Measurements from ENCODE around the gene TMEM229B. TPM values are rescaled to one million over a fixed set of nuclear protein-coding genes. Genes with fewer than 3 reads are reported as not detected.

The TMEM229B gene
- total RNA-seq (10 to 100 TPM; 13.9 to 26.9 TPM), polyA plus RNA-seq (ENCODE audit: insufficient read length in 2 of 2) (10 to 100 TPM; 54.6 to 56.0 TPM)
- long read RNA-seq, donor 1, full-length matches to known transcripts, result 13 of 13 reads
- long read RNA-seq, donor 1, partial matches to known transcripts, result 0 of 13 reads
- long read RNA-seq, donor 1, other reads (novel, unspliced or antisense), result 0 of 13 reads
- long read RNA-seq, donor 2, full-length matches to known transcripts, result 6 of 6 reads
- long read RNA-seq, donor 2, partial matches to known transcripts, result 0 of 6 reads
- long read RNA-seq, donor 2, other reads (novel, unspliced or antisense), result 0 of 6 reads
- long read RNA-seq, donor 3, full-length matches to known transcripts, result 10 of 10 reads
- long read RNA-seq, donor 3, partial matches to known transcripts, result 0 of 10 reads
- long read RNA-seq, donor 3, other reads (novel, unspliced or antisense), result 0 of 10 reads
- long read RNA-seq, donor 4, result 0 reads

- no peaks in the 10 kb centered on the region for H3K9me3 ChIP-seq (ENCODE audit: control insufficient read depth, insufficient read depth, low read length)
- peaks cover 23% of the 10 kb centered on the region for H3K36me3 ChIP-seq (ENCODE audit: control insufficient read depth, insufficient read depth, low read length)
- 75% methylated on average over 10 of the region's 13 CpGs for WGBS (ENCODE audit: insufficient coverage)
- peaks cover 23% of the 10 kb centered on the region for H3K4me1 ChIP-seq (ENCODE audit: control insufficient read depth, insufficient read depth, low read length)
- no peak within 1 kb of the TSS for H3K4me3 ChIP-seq (ENCODE audit: low read depth, low read length)
- no peak for DNase-seq (ENCODE audit: low read depth in 4 of 6, low spot score in 6 of 6)
- H3K27me3 ChIP-seq (ENCODE audit: control insufficient read depth, insufficient read depth, low read length), result no peaks in the 10 kb centered on the region
- H3K27ac ChIP-seq (ENCODE audit: low read depth, low read length), result no peak within 1 kb of the TSS
These were observed at the start of gene TMEM229B for GRCh38 chr14:67487937-67488893. Gene TMEM229B, minus strand, starts transcription at chr14:67488721. Its CDS starts 14,798 bp downstream, at chr14:67473923.

GRCh38 chr14:67537736-67538135 is 49.2 kb upstream of the TMEM229B start:
- no peak for DNase-seq (ENCODE audit: low read depth in 4 of 6, low spot score in 6 of 6)
- Histone ChIP-seq H3K27ac (ENCODE audit: low read depth, low read length) (no peak overlapping the region), H3K27me3 (ENCODE audit: control insufficient read depth, insufficient read depth, low read length) (no peaks in the 10 kb centered on the region), H3K4me1 (ENCODE audit: control insufficient read depth, insufficient read depth, low read length) (peaks cover 11% of the 10 kb centered on the region), H3K4me3 (ENCODE audit: low read depth, low read length) (no peak overlapping the region), H3K9me3 (ENCODE audit: control insufficient read depth, insufficient read depth, low read length) (no peaks in the 10 kb centered on the region), H3K36me3 (ENCODE audit: control insufficient read depth, insufficient read depth, low read length) (peaks cover 11% of the 10 kb centered on the region)
- WGBS (ENCODE audit: insufficient coverage), result 70% methylated on average over 1 of the region's 3 CpGs

GRCh38 chr14:67536087-67536486 is 47.6 kb upstream of the TMEM229B start:
- Histone ChIP-seq H3K36me3 (ENCODE audit: control insufficient read depth, insufficient read depth, low read length) (no peaks in the 10 kb centered on the region), H3K4me3 (ENCODE audit: low read depth, low read length) (no peak overlapping the region), H3K9me3 (ENCODE audit: control insufficient read depth, insufficient read depth, low read length) (no peaks in the 10 kb centered on the region), H3K27me3 (ENCODE audit: control insufficient read depth, insufficient read depth, low read length) (no peaks in the 10 kb centered on the region), H3K27ac (ENCODE audit: low read depth, low read length) (no peak overlapping the region), H3K4me1 (ENCODE audit: control insufficient read depth, insufficient read depth, low read length) (peaks cover 16% of the 10 kb centered on the region)
- no peak for DNase-seq (ENCODE audit: low read depth in 4 of 6, low spot score in 6 of 6)
- WGBS (ENCODE audit: insufficient coverage), result 91% methylated on average over 2 of the region's 4 CpGs

- peak overlapping the region; percentile 47 for H3K4me3 ChIP-seq (ENCODE audit: low read depth, low read length)
- 9% methylated on average over 6 of the region's 6 CpGs for WGBS (ENCODE audit: insufficient coverage)
- no peaks in the 10 kb centered on the region for H3K9me3 ChIP-seq (ENCODE audit: control insufficient read depth, insufficient read depth, low read length)
- DNase-seq (ENCODE audit: low read depth in 4 of 6, low spot score in 6 of 6), result no peak
- no peaks in the 10 kb centered on the region for H3K36me3 ChIP-seq (ENCODE audit: control insufficient read depth, insufficient read depth, low read length)
- no peaks in the 10 kb centered on the region for H3K27me3 ChIP-seq (ENCODE audit: control insufficient read depth, insufficient read depth, low read length)
- H3K27ac ChIP-seq (ENCODE audit: low read depth, low read length), result peak overlapping the region; percentile 1
- H3K4me1 ChIP-seq (ENCODE audit: control insufficient read depth, insufficient read depth, low read length), result peaks cover 16% of the 10 kb centered on the region
These were observed 45.2 kb upstream of the TMEM229B start for GRCh38 chr14:67533754-67534085.

- Histone ChIP-seq H3K4me1 (ENCODE audit: control insufficient read depth, insufficient read depth, low read length) (peaks cover 12% of the 10 kb centered on the region), H3K36me3 (ENCODE audit: control insufficient read depth, insufficient read depth, low read length) (no peaks in the 10 kb centered on the region), H3K9me3 (ENCODE audit: control insufficient read depth, insufficient read depth, low read length) (no peaks in the 10 kb centered on the region), H3K27ac (ENCODE audit: low read depth, low read length) (peak within 1 kb of the TSS; percentile 1), H3K27me3 (ENCODE audit: control insufficient read depth, insufficient read depth, low read length) (no peaks in the 10 kb centered on the region), H3K4me3 (ENCODE audit: low read depth, low read length) (peak within 1 kb of the TSS; percentile 47)
- under 1% methylated on average over 80 of the region's 86 CpGs for WGBS (ENCODE audit: insufficient coverage)
- DNase-seq (ENCODE audit: low read depth in 4 of 6, low spot score in 6 of 6), result peak in 3 of 6 donors; percentile 50 to 90 (median 90)
These were observed 44.7 kb upstream of the TMEM229B start, which contains the start of gene PLEKHH1 for GRCh38 chr14:67532998-67533753. Gene PLEKHH1, plus strand, starts transcription at chr14:67533290. Its CDS starts 8,578 bp downstream, at chr14:67541868.

- 12% methylated on average over 23 of the region's 23 CpGs for WGBS (ENCODE audit: insufficient coverage)
- no peak for DNase-seq (ENCODE audit: low read depth in 4 of 6, low spot score in 6 of 6)
- Histone ChIP-seq H3K9me3 (ENCODE audit: control insufficient read depth, insufficient read depth, low read length) (no peaks in the 10 kb centered on the region), H3K27me3 (ENCODE audit: control insufficient read depth, insufficient read depth, low read length) (no peaks in the 10 kb centered on the region), H3K4me1 (ENCODE audit: control insufficient read depth, insufficient read depth, low read length) (peaks cover 12% of the 10 kb centered on the region), H3K4me3 (ENCODE audit: low read depth, low read length) (peak overlapping the region; percentile 38), H3K36me3 (ENCODE audit: control insufficient read depth, insufficient read depth, low read length) (no peaks in the 10 kb centered on the region), H3K27ac (ENCODE audit: low read depth, low read length) (no peak overlapping the region)
These were observed 44.1 kb upstream of the TMEM229B start for GRCh38 chr14:67532606-67532997.

- Histone ChIP-seq H3K27ac (ENCODE audit: low read depth, low read length) (no peak overlapping the region), H3K4me1 (ENCODE audit: control insufficient read depth, insufficient read depth, low read length) (peaks cover 12% of the 10 kb centered on the region)
These were observed 41.7 kb upstream of the TMEM229B start for GRCh38 chr14:67529947-67530935.

GRCh38 chr14:67528276-67528675 is 39.8 kb upstream of the TMEM229B start:
- WGBS (ENCODE audit: insufficient coverage), result 93% methylated on average over 1 of the region's 1 CpG
- peaks cover 5% of the 10 kb centered on the region for H3K4me1 ChIP-seq (ENCODE audit: control insufficient read depth, insufficient read depth, low read length)
- H3K27me3 ChIP-seq (ENCODE audit: control insufficient read depth, insufficient read depth, low read length), result no peaks in the 10 kb centered on the region
- no peaks in the 10 kb centered on the region for H3K36me3 ChIP-seq (ENCODE audit: control insufficient read depth, insufficient read depth, low read length)
- H3K9me3 ChIP-seq (ENCODE audit: control insufficient read depth, insufficient read depth, low read length), result no peaks in the 10 kb centered on the region
- no peak overlapping the region for H3K4me3 ChIP-seq (ENCODE audit: low read depth, low read length)
- DNase-seq (ENCODE audit: low read depth in 4 of 6, low spot score in 6 of 6), result no peak
- no peak overlapping the region for H3K27ac ChIP-seq (ENCODE audit: low read depth, low read length)

More at GRCh38 chr14:67529947-67530935, 41.7 kb upstream of the TMEM229B start:
- Histone ChIP-seq H3K36me3 (ENCODE audit: control insufficient read depth, insufficient read depth, low read length) (no peaks in the 10 kb centered on the region), H3K9me3 (ENCODE audit: control insufficient read depth, insufficient read depth, low read length) (no peaks in the 10 kb centered on the region), H3K27me3 (ENCODE audit: control insufficient read depth, insufficient read depth, low read length) (no peaks in the 10 kb centered on the region), H3K4me3 (ENCODE audit: low read depth, low read length) (no peak overlapping the region)
- DNase-seq (ENCODE audit: low read depth in 4 of 6, low spot score in 6 of 6), result no peak
- 86% methylated on average over 3 of the region's 5 CpGs for WGBS (ENCODE audit: insufficient coverage)

Measured in spinal cord (tissue), 10 donors.